GM19035 (cell line): ENCODE results near the gene AKAP8.
"Not testable (repeated sequence)": the region's sequence is repeated elsewhere in the genome, so short reads cannot be mapped to it uniquely, and the experiment has no call there.

ENCODE experiments used
- ATAC-seq: cut with Tn5 transposase; IDR thresholded peaks from one replicate; pipeline ENCODE4 v1.9.1; 2021; ENCODE audit not compliant: unreplicated experiment

AKAP8 gene

GRCh38 chr19:15335992-15336391, 43.6 kb downstream of the AKAP8 start:
- ATAC-seq: not testable (repeated sequence)

GRCh38 chr19:15332311-15332996, 47.1 kb downstream of the AKAP8 start, which contains the start of gene BRD4:
BRD4 (minus strand) TSS chr19:15332539; CDS start chr19:15273099, 59,440 bp downstream.
- ATAC-seq: peak; percentile 54

GRCh38 chr19:15331419-15332310, 47.9 kb downstream of the AKAP8 start:
- ATAC-seq: peak; percentile 36

GRCh38 chr19:15330801-15331418, 48.7 kb downstream of the AKAP8 start:
- ATAC-seq: no peak

- no peak for ATAC-seq
Observed at GRCh38 chr19:15328312-15328711, 51.3 kb downstream of the AKAP8 start.

GRCh38 chr19:15324791-15325519, 54.6 kb downstream of the AKAP8 start:
- ATAC-seq: no peak

- no peak for ATAC-seq
Observed at GRCh38 chr19:15323496-15324235, 55.9 kb downstream of the AKAP8 start.

- no peak for ATAC-seq
Observed at GRCh38 chr19:15321739-15322138, 57.8 kb downstream of the AKAP8 start.

GRCh38 chr19:15320116-15320515, 59.5 kb downstream of the AKAP8 start:
- no peak for ATAC-seq

GRCh38 chr19:15318241-15318691, 61.3 kb downstream of the AKAP8 start:
- no peak for ATAC-seq

GRCh38 chr19:15317392-15318071, 62.1 kb downstream of the AKAP8 start:
- ATAC-seq: no peak

- ATAC-seq: no peak
Observed at GRCh38 chr19:15316498-15316897, 63.1 kb downstream of the AKAP8 start.

- no peak for ATAC-seq
Observed at GRCh38 chr19:15315101-15315500, 64.5 kb downstream of the AKAP8 start.

- ATAC-seq: no peak
Observed at GRCh38 chr19:15313649-15314279, 65.8 kb downstream of the AKAP8 start.

- no peak for ATAC-seq
Observed at GRCh38 chr19:15307169-15307568, 72.4 kb downstream of the AKAP8 start.

GRCh38 chr19:15305582-15306334, 73.8 kb downstream of the AKAP8 start:
- ATAC-seq: no peak

- no peak for ATAC-seq
Observed at GRCh38 chr19:15304140-15304705, 75.4 kb downstream of the AKAP8 start.
